ENCODE results near the gene SDC1. TPM values are rescaled to one million over a fixed set of nuclear protein-coding genes. Genes with fewer than 3 reads are reported as not detected.

Gene SDC1
- polyA plus RNA-seq, 3 donors, result not detected

DNA sequence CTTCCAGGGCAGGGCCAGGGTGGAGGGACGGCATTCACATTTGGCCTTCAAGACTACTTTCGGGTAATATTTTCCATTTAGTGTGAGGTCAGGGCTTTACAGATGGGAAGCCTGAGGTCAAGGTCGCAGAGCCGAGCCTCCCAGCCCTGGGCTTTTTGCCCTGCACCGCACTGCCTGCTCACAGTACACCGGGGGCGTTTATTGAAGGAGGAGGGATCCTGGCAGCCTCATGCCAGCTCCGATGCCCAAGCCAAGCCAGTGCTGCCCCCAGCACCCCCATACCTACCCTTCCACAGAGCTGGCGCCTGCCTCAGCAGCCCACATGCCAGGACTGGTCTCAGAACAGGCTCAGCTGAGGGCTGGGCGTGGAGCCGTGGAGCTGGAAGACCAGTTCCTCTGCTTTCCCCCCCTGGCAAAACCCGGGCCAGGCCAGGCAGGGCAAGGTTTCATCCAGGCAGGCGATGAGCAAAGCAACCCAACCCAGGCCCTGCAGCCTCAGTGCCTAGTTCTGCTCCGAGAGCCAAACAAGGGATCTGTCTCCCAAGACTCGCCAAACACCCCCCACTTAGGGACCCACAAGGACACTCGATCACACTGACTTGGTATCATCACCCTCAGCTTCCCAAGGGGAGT, 11.9 kb downstream of the SDC1 start:
- no peaks in the 10 kb centered on the region for H3K9me3 ChIP-seq (replicated peaks in 1 of 2; ENCODE audit: control insufficient read depth in 1 of 2, insufficient read depth in 1 of 2, low read length in 2 of 2)
- H3K9ac ChIP-seq (ENCODE audit: insufficient read depth, low read length, poor library complexity, severe bottlenecking), result no peak overlapping the region
- H3K4me1 ChIP-seq (ENCODE audit: control insufficient read depth in 1 of 2, insufficient read depth in 2 of 2, low read length in 2 of 2), result no peaks in the 10 kb centered on the region
- H3K27me3 Mint-ChIP-seq (ENCODE audit: low read depth in 3 of 3), result peaks cover 0 to 4% (median 4%) of the 10 kb centered on the region in 3 donors
- H3K79me2 ChIP-seq (ENCODE audit: insufficient read depth, low read length), result no peaks in the 10 kb centered on the region
- H3K36me3 Mint-ChIP-seq, result no peaks in the 10 kb centered on the region
- no peak overlapping the region for H3K27ac Mint-ChIP-seq
- H3K4me3 ChIP-seq (replicated peaks in 1 of 3; ENCODE audit: low read depth in 2 of 3, low read length in 3 of 3), result no peak overlapping the region
- no peaks in the 10 kb centered on the region for H4K20me1 ChIP-seq (ENCODE audit: insufficient read depth, low read length)
- no peak overlapping the region for H3K4me3 Mint-ChIP-seq
- no peak for DNase-seq
- no peaks in the 10 kb centered on the region for H3K36me3 ChIP-seq (replicated peaks in 1 of 2; ENCODE audit: control insufficient read depth in 1 of 2, insufficient read depth in 2 of 2, low read length in 2 of 2)
- no peaks in the 10 kb centered on the region for H3K27me3 ChIP-seq (ENCODE audit: control insufficient read depth in 2 of 2, insufficient read depth in 2 of 2, low read length in 2 of 2)
- TF ChIP-seq, protein P1, sequence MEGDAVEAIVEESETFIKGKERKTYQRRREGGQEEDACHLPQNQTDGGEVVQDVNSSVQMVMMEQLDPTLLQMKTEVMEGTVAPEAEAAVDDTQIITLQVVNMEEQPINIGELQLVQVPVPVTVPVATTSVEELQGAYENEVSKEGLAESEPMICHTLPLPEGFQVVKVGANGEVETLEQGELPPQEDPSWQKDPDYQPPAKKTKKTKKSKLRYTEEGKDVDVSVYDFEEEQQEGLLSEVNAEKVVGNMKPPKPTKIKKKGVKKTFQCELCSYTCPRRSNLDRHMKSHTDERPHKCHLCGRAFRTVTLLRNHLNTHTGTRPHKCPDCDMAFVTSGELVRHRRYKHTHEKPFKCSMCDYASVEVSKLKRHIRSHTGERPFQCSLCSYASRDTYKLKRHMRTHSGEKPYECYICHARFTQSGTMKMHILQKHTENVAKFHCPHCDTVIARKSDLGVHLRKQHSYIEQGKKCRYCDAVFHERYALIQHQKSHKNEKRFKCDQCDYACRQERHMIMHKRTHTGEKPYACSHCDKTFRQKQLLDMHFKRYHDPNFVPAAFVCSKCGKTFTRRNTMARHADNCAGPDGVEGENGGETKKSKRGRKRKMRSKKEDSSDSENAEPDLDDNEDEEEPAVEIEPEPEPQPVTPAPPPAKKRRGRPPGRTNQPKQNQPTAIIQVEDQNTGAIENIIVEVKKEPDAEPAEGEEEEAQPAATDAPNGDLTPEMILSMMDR (IDR thresholded peaks at IDR 0.05), result no peak
- H3K27ac ChIP-seq (ENCODE audit: low read depth in 1 of 2, low read length in 2 of 2), result no peak overlapping the region
- WGBS (ENCODE audit: insufficient coverage), result 94% methylated on average over 12 of the region's 16 CpGs
- intact Hi-C loops (cut with micrococcal nuclease), result no loop called here
- H2AFZ ChIP-seq (ENCODE audit: insufficient read depth, low read depth, low read length, poor library complexity, severe bottlenecking), result no peak overlapping the region
- H3K9me3 Mint-ChIP-seq, result peaks cover 0 to 1% (median 0%) of the 10 kb centered on the region in 7 donors
- no peaks in the 10 kb centered on the region for H3K4me1 Mint-ChIP-seq
- H3K4me2 ChIP-seq (replicated peaks; ENCODE audit: extremely low read depth, low read length, poor library complexity, severe bottlenecking), result no peak overlapping the region

DNA sequence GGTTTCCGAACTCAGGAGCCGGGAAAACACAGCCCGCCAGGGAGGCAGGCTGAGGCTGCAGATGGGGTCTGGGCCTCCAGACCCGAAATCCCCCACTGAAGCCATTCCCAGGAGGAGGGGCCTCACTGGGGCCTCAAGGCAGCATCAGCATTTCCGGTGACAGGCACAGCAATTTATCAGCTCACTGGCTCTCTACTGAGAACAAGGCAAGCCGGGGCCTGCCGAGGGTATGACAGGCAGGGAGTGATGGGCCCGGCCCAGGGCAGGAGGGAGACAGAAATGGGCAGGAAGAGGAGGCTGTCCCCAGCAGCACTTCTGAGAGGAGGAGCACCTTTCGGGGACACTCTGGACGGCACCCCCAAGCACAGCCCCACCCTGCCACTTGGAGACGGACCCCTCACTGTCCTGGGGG, 12.5 kb downstream of the SDC1 start:
- Mint-ChIP-seq H3K9me3 (peaks cover 0 to 1% (median 0%) of the 10 kb centered on the region in 7 donors), H3K4me3 (no peak overlapping the region), H3K4me1 (no peaks in the 10 kb centered on the region), H3K27ac (no peak overlapping the region), H3K36me3 (no peaks in the 10 kb centered on the region), H3K27me3 (ENCODE audit: low read depth in 3 of 3) (peaks cover 0 to 4% (median 4%) of the 10 kb centered on the region in 3 donors)
- TF ChIP-seq, protein P1 (IDR thresholded peaks at IDR 0.05), result no peak
- no peaks in the 10 kb centered on the region for H3K36me3 ChIP-seq (replicated peaks in 1 of 2; ENCODE audit: control insufficient read depth in 1 of 2, insufficient read depth in 2 of 2, low read length in 2 of 2)
- H3K9ac ChIP-seq (ENCODE audit: insufficient read depth, low read length, poor library complexity, severe bottlenecking), result no peak overlapping the region
- WGBS (ENCODE audit: insufficient coverage), result 59% methylated on average over 8 of the region's 11 CpGs
- H3K4me2 ChIP-seq (replicated peaks; ENCODE audit: extremely low read depth, low read length, poor library complexity, severe bottlenecking), result no peak overlapping the region
- H3K27me3 ChIP-seq (ENCODE audit: control insufficient read depth in 2 of 2, insufficient read depth in 2 of 2, low read length in 2 of 2), result no peaks in the 10 kb centered on the region
- H4K20me1 ChIP-seq (ENCODE audit: insufficient read depth, low read length), result no peaks in the 10 kb centered on the region
- H2AFZ ChIP-seq (ENCODE audit: insufficient read depth, low read depth, low read length, poor library complexity, severe bottlenecking), result no peak overlapping the region
- intact Hi-C loops (cut with micrococcal nuclease), result no loop called here
- H3K27ac ChIP-seq (ENCODE audit: low read depth in 1 of 2, low read length in 2 of 2), result no peak overlapping the region
- no peaks in the 10 kb centered on the region for H3K9me3 ChIP-seq (replicated peaks in 1 of 2; ENCODE audit: control insufficient read depth in 1 of 2, insufficient read depth in 1 of 2, low read length in 2 of 2)
- H3K79me2 ChIP-seq (ENCODE audit: insufficient read depth, low read length), result no peaks in the 10 kb centered on the region
- no peaks in the 10 kb centered on the region for H3K4me1 ChIP-seq (ENCODE audit: control insufficient read depth in 1 of 2, insufficient read depth in 2 of 2, low read length in 2 of 2)
- no peak for DNase-seq
- no peak overlapping the region for H3K4me3 ChIP-seq (replicated peaks in 1 of 3; ENCODE audit: low read depth in 2 of 3, low read length in 3 of 3)

All from CD14-positive monocyte (primary cell).